Colonic mucosa (tissue), 4 donors: ENCODE data around the gene CRHR1. TPM values are rescaled to one million over a fixed set of nuclear protein-coding genes. Genes with fewer than 3 reads are reported as not detected.
A peak's percentile ranks its signal among the peaks of the same experiment; 100 is the strongest.

Source experiments
- DNase-seq: peaks from one replicate; pipeline ENCODE4 v3.0.0-alpha.2; 2020
- H3K27ac ChIP-seq: fragments of 200-600 bp; one replicate; pipeline ENCODE4 v1.8.0; 2021
- H3K27me3 ChIP-seq: fragments of 200-600 bp; one replicate; pipeline ENCODE4 v1.8.0; 2021
- H3K36me3 ChIP-seq: fragments of 200-600 bp; one replicate; pipeline ENCODE4 v1.8.0; 2021
- H3K4me1 ChIP-seq: fragments of 200-600 bp; one replicate; pipeline ENCODE4 v1.8.0; 2021; ENCODE audit warnings: mild to moderate bottlenecking
- H3K4me3 ChIP-seq: fragments of 200-600 bp; one replicate; pipeline ENCODE4 v1.8.0; 2021
- H3K9ac ChIP-seq, 2 donors: one replicate each; pipeline ENCODE4 v1.7.0; 2013; ENCODE audit warnings: control low read depth in 2 of 2, low read depth in 2 of 2, low read length in 2 of 2
- H3K9me3 ChIP-seq: fragments of 200-600 bp; one replicate; pipeline ENCODE4 v1.8.0; 2021
- CTCF ChIP-seq: fragments of 200-600 bp; IDR thresholded peaks from one replicate; pipeline ENCODE4 v1.8.0; 2022; ENCODE audit warnings: antibody characterized with exemption, mild to moderate bottlenecking
- intact Hi-C: fragments of 100-400 bp; cut with DNase I; formaldehyde crosslinking; loops from one replicate; pipeline ENCODE4 v1.14.1; 2022
- total RNA-seq, 2 donors: library from RNA; stranded (reverse); fragmentation: NEBNext Ultra II Directional in 1 of 2; extraction: Animal tissue kit (Norgen Biotek cat#: 25700) in 1 of 2; gene quantifications; one replicate each; pipeline ENCODE4 v1.2.1, GENCODE V29; 2021
- donor health status: healthy.
- donor health status: DM: no; HTN: no; CAD: no.
- donor health status: DM: no; HTN: no; CAD: no.

Gene CRHR1
- total RNA-seq, 2 donors from 2014 or later = not detected

GRCh38 chr17:45789874-45790273 is 5.8 kb downstream of the CRHR1 start:
- no peak for DNase-seq
- H3K27me3 ChIP-seq = peaks cover 24% of the 10 kb centered on the region
- no peaks in the 10 kb centered on the region for H3K9me3 ChIP-seq
- no peak overlapping the region for H3K9ac ChIP-seq
- H3K4me1 ChIP-seq = peaks cover 4% of the 10 kb centered on the region
- H3K36me3 ChIP-seq = no peaks in the 10 kb centered on the region
- H3K4me3 ChIP-seq = no peak overlapping the region
- intact Hi-C loops = no loop called here
- H3K27ac ChIP-seq = no peak overlapping the region
- no peak for TF ChIP-seq CTCF

- Histone ChIP-seq H3K9ac (no peak overlapping the region), H3K4me1 (no peaks in the 10 kb centered on the region), H3K9me3 (no peaks in the 10 kb centered on the region), H3K36me3 (no peaks in the 10 kb centered on the region), H3K27ac (no peak overlapping the region), H3K27me3 (peaks cover 19% of the 10 kb centered on the region), H3K4me3 (no peak overlapping the region)
- intact Hi-C loops = no loop called here
- no peak for DNase-seq
- no peak for TF ChIP-seq CTCF
Measured at GRCh38 chr17:45790296-45790922, 6.3 kb downstream of the CRHR1 start.

GRCh38 chr17:45791041-45791582 is 7.0 kb downstream of the CRHR1 start:
- intact Hi-C loops = no loop called here
- Histone ChIP-seq H3K4me3 (no peak overlapping the region), H3K36me3 (no peaks in the 10 kb centered on the region), H3K9ac (no peak overlapping the region), H3K4me1 (no peaks in the 10 kb centered on the region), H3K27me3 (peaks cover 13% of the 10 kb centered on the region), H3K27ac (no peak overlapping the region), H3K9me3 (no peaks in the 10 kb centered on the region)
- no peak for TF ChIP-seq CTCF
- no peak for DNase-seq

DNA sequence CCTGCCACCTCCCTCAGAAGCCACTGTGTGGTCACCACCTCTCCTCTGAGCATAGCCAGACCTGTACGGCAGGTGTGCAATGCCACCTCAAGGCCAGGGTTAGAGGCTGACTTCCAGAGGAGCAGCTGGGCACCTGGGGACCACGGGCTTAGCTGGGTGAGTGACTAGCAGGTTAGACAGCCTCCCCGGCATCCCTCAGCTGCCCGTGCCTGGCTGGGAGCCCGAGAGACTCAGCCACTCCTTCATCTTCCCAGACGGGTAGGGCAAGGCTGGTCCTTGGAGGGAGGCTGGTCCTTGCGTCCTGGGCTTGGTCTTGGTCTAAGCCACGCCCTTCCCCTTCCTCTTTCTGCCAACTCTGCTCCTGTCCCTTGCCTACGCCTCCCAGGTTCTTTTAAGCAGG is 7.8 kb downstream of the CRHR1 start:
- Histone ChIP-seq H3K9me3 (no peaks in the 10 kb centered on the region), H3K36me3 (no peaks in the 10 kb centered on the region), H3K4me3 (no peak overlapping the region), H3K9ac (no peak overlapping the region), H3K4me1 (no peaks in the 10 kb centered on the region), H3K27ac (no peak overlapping the region), H3K27me3 (peaks cover 8% of the 10 kb centered on the region)
- intact Hi-C loops = no loop called here
- DNase-seq = peak; percentile 26
- TF ChIP-seq CTCF = no peak

GRCh38 chr17:45792437-45792836 is 8.3 kb downstream of the CRHR1 start:
- no peak for TF ChIP-seq CTCF
- no peaks in the 10 kb centered on the region for H3K9me3 ChIP-seq
- no peaks in the 10 kb centered on the region for H3K36me3 ChIP-seq
- H3K27ac ChIP-seq = no peak overlapping the region
- intact Hi-C loops = no loop called here
- peaks cover 8% of the 10 kb centered on the region for H3K27me3 ChIP-seq
- H3K4me1 ChIP-seq = no peaks in the 10 kb centered on the region
- H3K9ac ChIP-seq = no peak overlapping the region
- DNase-seq = no peak
- no peak overlapping the region for H3K4me3 ChIP-seq
